Lung (tissue), 12 donors: ENCODE results near the gene CHCHD1. TPM values are rescaled to one million over a fixed set of nuclear protein-coding genes. Genes with fewer than 3 reads are reported as not detected.
A peak's percentile ranks its signal among the peaks of the same experiment; 100 is the strongest.

Experiments used
- ATAC-seq: fragments of 200-7000 bp; cut with Tn5 transposase; one replicate; pipeline ENCODE4 v1.9.1; 2020; ENCODE audit warnings: moderate number of reproducible peaks; ENCODE audit not compliant: insufficient read depth, low FRiP score
- DNase-seq, 3 donors: peaks; one replicate each; pipeline ENCODE4 v3.0.0-alpha.2; 2013 to 2017
- H3K27ac ChIP-seq, 2 donors: one replicate each; pipeline ENCODE4 v1.5.1; 2013; ENCODE audit warnings: mild to moderate bottlenecking in 2 of 2, moderate library complexity in 2 of 2, control low read depth in 1 of 2, inconsistent platforms in 1 of 2, low read depth in 1 of 2, low read length in 1 of 2
- H3K27me3 ChIP-seq, 3 donors: one replicate each; pipeline ENCODE4 v1.5.1; 2013; ENCODE audit warnings: low read length in 2 of 3; ENCODE audit not compliant: control insufficient read depth in 3 of 3, insufficient read depth in 3 of 3
- H3K36me3 ChIP-seq, 4 donors: one replicate each; pipeline ENCODE4 v1.5.1; 2013; ENCODE audit warnings: low read length in 4 of 4, mild to moderate bottlenecking in 1 of 4, moderate library complexity in 1 of 4; ENCODE audit not compliant: control insufficient read depth in 4 of 4, insufficient read depth in 4 of 4
- H3K4me1 ChIP-seq, 5 donors: one replicate each; pipeline ENCODE4 v1.5.1; 2013; ENCODE audit warnings: low read length in 5 of 5, mild to moderate bottlenecking in 2 of 5, moderate library complexity in 1 of 5; ENCODE audit not compliant: control insufficient read depth in 5 of 5, insufficient read depth in 5 of 5
- H3K4me3 ChIP-seq: one replicate; pipeline ENCODE4 v1.5.1; 2013; ENCODE audit warnings: mild to moderate bottlenecking, control low read depth, moderate library complexity
- H3K9ac ChIP-seq, 2 donors: one replicate each; pipeline ENCODE4 v1.5.1; 2013; ENCODE audit warnings: low read length in 2 of 2, control low read depth in 1 of 2; ENCODE audit not compliant: insufficient read depth in 1 of 2
- H3K9me3 ChIP-seq, 4 donors: one replicate each; pipeline ENCODE4 v1.5.1; 2013; ENCODE audit warnings: low read length in 3 of 4, mild to moderate bottlenecking in 1 of 4, moderate library complexity in 1 of 4; ENCODE audit not compliant: control insufficient read depth in 4 of 4, insufficient read depth in 3 of 4
- CTCF ChIP-seq: IDR thresholded peaks from 2 replicates; pipeline ENCODE4 v1.5.1; 2012; ENCODE audit warnings: mild to moderate bottlenecking; ENCODE audit errors: control extremely low read depth, extremely low read depth
- WGBS, 2 donors: extraction: QIAGEN DNeasy Blood & Tissue Kit; methylation state at CpG; one replicate each; pipeline ENCODE4 v1.1.7; 2013; 5-methylcytosine and 5-hydroxymethylcytosine counted together
- polyA plus RNA-seq, 2 donors: library from polyadenylated mRNA; stranded (reverse); fragments of 200-250 nt; gene quantifications; one replicate each; pipeline ENCODE4 v1.2.1, GENCODE V29; 2013
- total RNA-seq, 2 donors: library from RNA; depleted of rRNA in 1 of 2; stranded (reverse); fragments of >200 nt in 1 of 2; gene quantifications; one replicate each; pipeline ENCODE4 v1.2.1, GENCODE V29; 2014 to 2021
- donor health status: control.
- donor health status: control.
- donor health status: Bipolar disorder and iron deficiency.
- donor health status: healthy.
- donor health status: DM: yes; HTN: yes; CAD: no.

The CHCHD1 gene
- total and polyA plus RNA-seq, 4 donors: 18.7 to 88.3 (median 37.9) TPM

GRCh38 chr10:73779539-73780197 is 2.2 kb upstream of the CHCHD1 start:
- 80 to 88% methylated on average over 3 of the region's 3 CpGs for WGBS, 2 donors
- no peaks in the 10 kb centered on the region for H3K9me3 ChIP-seq
- no peak for TF ChIP-seq CTCF
- DNase-seq (no peak), ATAC-seq (no peak)
- peaks cover 3 to 30% (median 8%) of the 10 kb centered on the region in 5 donors for H3K4me1 ChIP-seq
- H3K27ac ChIP-seq: no peak overlapping the region
- H3K4me3 ChIP-seq: no peak overlapping the region
- peak overlapping the region in 1 of 2 donors; percentile 25 for H3K9ac ChIP-seq
- H3K27me3 ChIP-seq: no peaks in the 10 kb centered on the region
- peaks cover 0 to 22% (median 8%) of the 10 kb centered on the region in 4 donors for H3K36me3 ChIP-seq

GRCh38 chr10:73780301-73780700 is 1.5 kb upstream of the CHCHD1 start:
- no peak overlapping the region for H3K27ac ChIP-seq
- DNase-seq (no peak), ATAC-seq (no peak)
- H3K9me3 ChIP-seq: no peaks in the 10 kb centered on the region
- TF ChIP-seq CTCF: no peak
- H3K9ac ChIP-seq: peak overlapping the region in 1 of 2 donors; percentile 25
- H3K36me3 ChIP-seq: peaks cover 0 to 19% (median 8%) of the 10 kb centered on the region in 4 donors
- no peaks in the 10 kb centered on the region for H3K27me3 ChIP-seq
- H3K4me3 ChIP-seq: no peak overlapping the region
- WGBS, 2 donors: 76 to 86% methylated on average over 5 of the region's 5 CpGs
- H3K4me1 ChIP-seq: peaks cover 3 to 24% (median 6%) of the 10 kb centered on the region in 5 donors

- H3K9ac ChIP-seq: peak overlapping the region in 1 of 2 donors; percentile 92
- ATAC-seq (no peak), DNase-seq (no peak)
- peaks cover 0 to 17% (median 8%) of the 10 kb centered on the region in 4 donors for H3K36me3 ChIP-seq
- WGBS, 2 donors: 26 to 35% methylated on average over 11 of the region's 11 CpGs
- peaks cover 3 to 23% (median 3%) of the 10 kb centered on the region in 5 donors for H3K4me1 ChIP-seq
- no peak overlapping the region for H3K4me3 ChIP-seq
- no peak overlapping the region for H3K27ac ChIP-seq
- H3K9me3 ChIP-seq: no peaks in the 10 kb centered on the region
- TF ChIP-seq CTCF: no peak
- no peaks in the 10 kb centered on the region for H3K27me3 ChIP-seq
Observed at GRCh38 chr10:73780966-73781365, 882 bp upstream of the CHCHD1 start.

- Histone ChIP-seq H3K27ac (peak overlapping the region; percentile 80 to 81), H3K4me1 (peaks cover 3 to 27% (median 7%) of the 10 kb centered on the region in 5 donors), H3K27me3 (no peaks in the 10 kb centered on the region), H3K36me3 (peaks cover 0 to 17% (median 6%) of the 10 kb centered on the region in 4 donors), H3K4me3 (peak overlapping the region; percentile 65), H3K9me3 (no peaks in the 10 kb centered on the region), H3K9ac (peak overlapping the region; percentile 70 to 92)
- 0 to 1% methylated on average over 14 of the region's 14 CpGs for WGBS, 2 donors
- no peak for TF ChIP-seq CTCF
- no peak for ATAC-seq
- DNase-seq: no peak
Observed at GRCh38 chr10:73781548-73781878, 335 bp upstream of the CHCHD1 start.
